GM20431 (cell line): ENCODE data around the gene FOXO6.

Source experiments
- in situ Hi-C: fragments of 300-500 bp; cut with MseI, MboI; formaldehyde crosslinking; loops from one replicate; pipeline ENCODE4 v1.15.0; 2020; ENCODE audit warnings: low sequenced_read_pairs; ENCODE audit not compliant: unreplicated experiment

Gene FOXO6

DNA sequence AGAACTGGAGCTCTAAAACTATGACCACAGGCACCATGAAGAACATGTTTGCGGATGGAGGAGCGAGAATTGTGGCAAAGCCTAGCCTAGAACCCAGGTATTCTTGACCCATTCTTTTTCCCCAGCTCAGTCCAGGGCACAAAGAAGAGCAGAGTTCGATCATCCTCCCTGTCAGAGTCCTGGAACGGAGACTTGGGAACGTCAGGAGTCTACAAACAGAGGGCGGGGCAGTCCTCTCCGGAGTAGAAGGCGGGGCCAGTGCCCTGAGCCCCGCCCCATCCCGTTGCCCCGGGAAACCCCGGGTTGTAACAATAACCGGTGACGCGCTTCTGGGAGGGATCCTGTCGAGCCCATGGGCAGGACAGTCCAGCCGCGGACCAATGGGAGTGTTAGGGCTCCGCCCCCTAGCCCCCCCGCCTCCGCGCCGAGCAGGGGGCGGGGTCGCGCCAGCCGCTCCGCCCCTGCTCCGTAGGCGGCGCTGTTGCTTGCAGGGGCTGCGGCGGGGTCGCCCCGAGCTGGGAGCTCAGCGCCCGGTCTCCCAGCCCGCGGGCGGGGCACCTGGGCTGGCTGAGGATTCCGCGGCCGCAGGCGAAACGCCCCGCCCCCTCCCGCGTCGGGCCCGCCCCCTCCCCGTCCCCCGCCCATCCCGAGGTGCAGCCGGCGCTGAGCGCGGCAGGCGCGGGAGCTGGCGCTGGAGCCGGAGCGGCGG is at the start of gene FOXO6:
Gene FOXO6, plus strand, starts transcription at position 649 of the 709 bp plus-strand sequence.
- in situ Hi-C loops, result no loop called here

DNA sequence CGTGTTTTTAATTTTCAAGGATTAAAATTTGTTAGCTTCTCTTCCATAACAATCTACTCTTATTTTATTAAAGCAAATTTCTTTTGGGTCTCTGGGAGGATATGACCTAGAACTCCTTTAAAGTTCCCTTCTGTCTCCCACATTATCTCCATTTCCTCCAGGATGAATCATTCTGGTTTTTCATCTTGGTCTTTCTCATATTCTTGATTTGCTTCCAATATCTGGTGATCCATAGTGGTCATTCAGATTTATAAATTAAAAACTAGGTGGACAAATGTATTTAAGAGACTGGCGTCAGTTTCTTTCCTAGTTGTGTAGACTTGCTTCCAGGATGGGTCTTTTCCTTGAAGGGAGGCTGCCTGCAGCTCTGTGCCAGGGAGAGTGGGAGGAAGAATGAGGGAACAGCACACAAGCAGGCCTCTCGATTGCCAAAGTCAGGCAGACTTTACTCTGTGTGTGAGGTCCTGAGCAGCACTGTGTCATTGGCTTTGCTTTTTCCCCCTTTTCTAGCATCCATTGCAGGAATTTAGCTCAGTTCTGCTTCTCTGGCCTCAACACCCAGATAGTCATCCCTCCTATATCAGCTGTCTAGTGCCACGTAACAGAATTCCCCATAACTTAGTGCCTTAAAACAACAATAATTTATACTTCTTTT is 48.1 kb upstream of the FOXO6 start:
- in situ Hi-C loops, result no loop called here

DNA sequence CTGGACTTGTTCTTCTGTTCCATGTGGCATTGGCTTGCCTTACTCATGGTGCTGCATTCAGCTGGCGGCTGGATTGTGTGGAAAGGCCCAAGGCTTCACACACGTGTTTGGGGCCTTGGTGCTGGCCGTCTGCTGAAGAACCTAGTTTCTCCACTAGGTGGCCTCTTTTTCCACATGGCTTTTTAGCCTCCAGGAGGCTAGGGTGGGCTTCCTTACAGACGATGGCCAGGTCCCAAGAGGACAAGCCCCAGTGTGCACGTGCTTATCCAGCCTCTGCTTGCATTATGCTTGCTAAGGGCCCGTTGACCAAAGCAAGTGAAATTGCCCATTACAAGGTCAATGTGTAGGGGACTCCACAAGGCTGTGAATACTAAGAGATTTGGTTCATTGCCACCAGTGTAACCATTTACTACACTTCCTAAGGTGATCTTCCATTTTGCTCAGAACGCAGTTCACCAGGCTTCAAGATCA is 47.5 kb upstream of the FOXO6 start:
- in situ Hi-C loops, result no loop called here

DNA sequence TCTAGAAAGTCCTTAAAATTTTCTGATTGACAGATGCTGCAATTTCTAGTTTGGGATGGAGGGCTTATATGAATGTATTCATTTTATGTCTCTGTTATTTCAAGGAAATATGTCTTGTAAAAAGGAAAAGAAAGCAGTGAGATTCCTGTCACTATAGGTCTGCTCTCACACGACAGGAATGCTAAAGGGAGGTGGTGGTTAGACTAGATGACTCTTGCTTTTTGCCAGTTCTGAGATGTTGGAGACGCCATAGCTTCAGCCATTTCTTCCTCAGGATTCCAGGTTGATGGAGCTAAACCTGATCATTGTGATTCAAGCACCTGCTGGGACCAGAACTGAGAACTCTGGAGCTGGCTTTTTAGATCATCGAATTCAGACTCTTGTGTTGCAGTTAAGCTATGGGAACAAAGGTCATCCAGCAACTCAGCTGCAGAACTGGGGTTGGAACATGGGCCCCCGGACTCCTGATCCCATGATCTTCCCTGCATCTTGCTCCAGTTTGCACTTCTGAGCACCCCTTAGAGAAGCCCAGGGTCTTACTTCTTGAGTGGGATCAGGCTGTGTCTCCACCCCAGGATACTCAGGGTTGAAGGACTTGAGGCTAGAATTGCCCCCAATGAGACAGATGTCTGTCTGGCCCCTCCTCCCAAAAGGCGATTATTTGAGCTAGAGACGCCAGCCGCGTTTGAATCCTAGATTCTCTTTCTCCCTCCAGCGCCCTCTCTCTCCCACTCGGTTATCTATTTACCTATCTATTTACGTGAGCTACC is 46.7 kb upstream of the FOXO6 start:
- in situ Hi-C loops, result no loop called here

DNA sequence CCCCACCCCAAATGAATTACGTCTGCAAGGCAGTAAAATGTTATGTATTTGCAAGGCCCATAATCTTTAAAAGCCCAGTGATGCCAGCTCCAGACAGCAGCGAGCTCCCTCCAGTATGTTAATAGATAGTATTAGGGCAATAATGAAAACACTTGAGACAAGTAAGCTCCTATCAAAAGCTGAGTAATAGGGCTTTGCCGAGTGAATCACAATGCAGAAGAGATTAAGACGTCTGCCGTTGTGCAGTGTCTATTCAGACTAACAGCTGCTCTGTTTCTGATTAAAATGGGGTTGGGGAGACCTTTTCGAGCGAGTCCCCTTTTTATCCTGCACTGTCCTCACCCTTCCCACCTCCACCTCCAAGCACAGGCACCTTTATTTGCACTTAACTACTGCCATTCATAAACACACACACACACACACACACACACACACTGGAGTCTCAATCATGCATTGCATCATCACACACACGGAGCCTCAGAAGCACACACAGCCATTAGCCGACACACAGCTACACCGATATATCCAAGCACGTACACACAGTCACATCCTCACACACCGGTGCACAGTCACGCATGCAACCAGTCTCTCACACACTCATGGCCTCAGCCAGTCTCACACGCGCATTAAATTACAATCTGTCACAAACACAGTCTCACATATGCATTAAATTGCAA is 46.0 kb upstream of the FOXO6 start:
- in situ Hi-C loops, result no loop called here

DNA sequence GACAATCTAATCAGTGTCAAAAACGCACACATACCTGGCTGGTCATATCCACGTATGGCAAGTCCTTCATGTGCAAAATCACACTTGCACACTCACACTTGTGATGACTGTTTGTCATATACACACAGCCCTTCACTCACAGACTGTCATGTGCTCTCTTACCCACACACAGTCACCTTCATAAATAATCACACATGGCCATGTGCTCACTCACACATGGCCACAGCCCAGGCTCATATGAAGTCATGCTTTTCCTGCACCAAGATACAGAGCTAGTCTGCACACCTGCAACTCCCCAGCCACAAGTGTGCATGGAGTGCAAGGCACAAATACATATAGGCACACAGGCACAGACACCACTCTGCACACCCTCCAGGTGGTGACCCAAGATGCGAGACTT is 45.4 kb upstream of the FOXO6 start:
- in situ Hi-C loops, result no loop called here

DNA sequence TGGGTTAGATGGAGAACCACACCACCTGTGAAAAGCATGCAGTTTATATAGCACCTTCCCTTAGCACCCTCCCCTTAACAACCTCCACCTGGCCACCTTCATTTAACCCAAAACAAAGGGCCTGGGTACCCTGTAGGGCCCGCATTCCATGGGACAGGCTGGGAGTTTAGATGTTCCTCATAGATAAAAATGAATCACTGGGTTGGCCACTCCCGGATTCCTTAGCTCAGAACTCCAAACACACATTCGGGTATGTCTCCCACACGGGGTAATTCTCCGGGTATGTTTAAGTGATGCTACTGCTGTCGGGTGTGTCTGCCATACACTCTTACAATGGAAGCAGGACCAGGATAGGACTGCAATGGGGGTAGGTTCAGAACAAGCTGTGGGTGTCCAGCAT is 43.9 kb upstream of the FOXO6 start:
- in situ Hi-C loops, result no loop called here

DNA sequence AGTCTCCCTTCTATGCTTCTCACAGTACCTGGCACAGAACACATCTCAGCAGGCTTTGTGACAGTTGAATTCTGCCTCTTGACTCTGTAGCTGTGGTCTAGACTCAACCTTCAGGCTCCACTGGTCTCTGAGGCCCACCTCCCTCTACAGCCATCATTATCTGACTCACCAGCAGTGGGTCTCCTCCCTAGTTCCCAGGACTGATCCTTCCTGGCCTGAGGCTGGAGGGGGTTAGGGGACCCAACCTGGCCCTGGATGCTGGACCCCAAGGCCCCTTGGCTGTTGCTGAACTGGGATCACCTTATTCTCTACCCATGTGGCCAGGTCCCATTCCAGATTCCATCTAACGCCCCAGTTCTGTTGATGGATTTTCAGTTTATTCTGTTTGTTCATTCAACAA is 43.1 kb upstream of the FOXO6 start:
- in situ Hi-C loops, result no loop called here

DNA sequence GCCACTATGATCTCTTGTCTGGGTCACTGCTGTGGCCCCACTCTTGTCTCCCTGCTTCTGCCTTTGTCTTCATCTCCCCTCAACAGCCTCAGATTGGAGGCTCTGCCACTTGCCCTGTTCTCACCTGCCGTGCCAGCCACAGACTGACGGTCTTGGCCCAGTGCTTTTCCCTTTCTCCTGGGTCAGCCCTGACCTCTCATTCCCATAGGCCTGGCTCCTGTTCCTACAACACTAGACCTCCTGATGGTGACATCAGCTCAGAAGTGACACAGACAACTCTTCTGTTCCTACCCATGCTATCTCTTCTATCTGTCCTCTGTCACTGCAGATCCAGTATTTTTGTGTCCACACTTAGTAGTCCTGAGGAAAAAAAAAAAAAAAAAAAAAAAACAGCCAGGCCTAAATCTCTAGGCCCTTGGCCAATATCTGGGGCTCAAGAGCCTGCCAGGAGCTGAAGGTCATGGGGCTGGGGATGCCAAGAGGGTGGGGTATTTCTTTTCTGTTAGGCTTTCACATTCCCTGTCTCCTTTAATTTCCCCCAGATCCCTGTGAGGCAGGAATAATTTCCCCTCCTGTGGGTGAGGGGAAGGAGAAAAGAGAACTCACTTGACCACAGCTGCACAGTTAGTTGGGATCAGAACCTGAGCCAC is 42.0 kb upstream of the FOXO6 start:
- in situ Hi-C loops, result no loop called here

DNA sequence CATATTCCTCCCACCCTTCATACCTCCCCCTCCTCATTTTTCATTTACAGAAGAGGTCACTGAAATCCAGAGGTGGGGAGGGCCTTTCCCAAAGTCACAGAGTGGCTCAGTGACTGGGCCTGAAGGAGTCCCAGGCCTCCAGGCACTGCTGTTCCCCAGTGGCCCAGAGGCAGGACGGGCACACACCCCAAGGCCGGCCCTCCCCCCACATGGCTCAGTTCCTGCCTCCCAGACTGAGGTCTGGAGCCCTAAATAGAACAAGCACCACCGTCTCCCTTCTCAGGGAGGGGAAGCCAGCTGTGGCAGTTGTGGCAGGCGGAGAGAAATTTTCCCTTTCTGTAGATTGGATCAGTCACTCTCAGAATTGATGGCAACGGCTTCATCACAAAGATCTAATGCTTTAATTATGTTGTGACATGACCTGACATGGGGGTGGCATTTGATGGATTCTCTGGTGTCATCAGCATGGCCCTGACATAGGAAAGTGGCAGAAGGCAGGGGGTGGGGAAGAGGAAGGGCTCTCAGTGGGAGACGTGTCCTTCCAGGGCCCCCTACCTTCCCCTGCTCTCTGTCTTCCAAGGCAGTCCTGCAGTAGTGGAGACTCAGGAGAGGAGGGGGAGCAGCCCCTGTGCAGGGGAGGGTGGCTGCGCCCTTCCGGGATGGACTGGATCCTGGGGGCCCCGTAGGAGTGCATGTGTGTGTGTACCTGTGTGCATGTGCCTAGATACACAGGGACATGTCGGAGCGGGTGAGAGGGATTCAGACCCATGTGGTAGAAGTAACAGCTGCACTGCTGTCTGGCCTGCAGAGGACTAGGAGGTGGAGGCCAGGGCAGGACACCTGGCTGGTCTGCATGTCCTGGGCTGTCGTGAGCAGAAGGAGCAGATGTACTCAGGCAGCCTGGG is 41.2 kb upstream of the FOXO6 start:
- in situ Hi-C loops, result no loop called here

DNA sequence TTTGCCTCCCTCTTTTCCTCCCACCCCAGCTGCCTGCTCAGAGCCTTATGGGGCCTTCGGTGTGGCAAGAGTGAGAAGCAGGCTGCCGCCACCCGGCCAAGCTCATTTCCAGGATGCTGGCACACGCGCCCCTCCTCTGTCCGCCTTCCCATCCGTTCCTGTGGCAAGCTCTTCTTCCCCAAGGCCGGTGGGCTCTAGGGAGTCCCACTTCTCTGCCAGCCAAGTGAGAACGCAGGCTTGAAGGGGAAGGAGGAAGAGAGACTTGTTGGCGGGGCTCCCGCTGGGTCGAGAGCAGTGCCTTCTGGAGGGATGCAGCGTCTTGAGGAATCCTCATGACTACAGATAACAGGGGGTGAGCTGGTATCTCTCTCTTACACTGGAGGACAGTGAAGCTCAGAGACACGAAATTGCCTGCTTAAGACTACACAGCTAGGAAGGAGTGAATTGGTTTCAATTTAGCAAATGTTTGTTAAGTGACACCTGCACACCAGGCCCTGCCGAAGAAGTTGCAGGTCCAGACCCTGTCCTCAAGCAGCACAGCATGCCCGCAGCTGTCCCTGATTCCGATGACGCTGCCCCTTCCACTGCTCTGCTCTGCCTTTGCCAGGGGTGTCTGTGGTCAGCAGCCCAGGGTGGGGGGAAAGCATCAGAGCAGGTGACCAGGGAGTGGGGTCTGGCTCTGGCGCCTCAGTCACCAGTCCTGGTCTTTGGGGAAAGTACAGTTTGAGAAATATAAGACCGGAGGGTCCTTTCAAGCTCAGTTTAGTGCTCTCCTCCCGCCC is 40.1 kb upstream of the FOXO6 start:
- in situ Hi-C loops, result no loop called here

DNA sequence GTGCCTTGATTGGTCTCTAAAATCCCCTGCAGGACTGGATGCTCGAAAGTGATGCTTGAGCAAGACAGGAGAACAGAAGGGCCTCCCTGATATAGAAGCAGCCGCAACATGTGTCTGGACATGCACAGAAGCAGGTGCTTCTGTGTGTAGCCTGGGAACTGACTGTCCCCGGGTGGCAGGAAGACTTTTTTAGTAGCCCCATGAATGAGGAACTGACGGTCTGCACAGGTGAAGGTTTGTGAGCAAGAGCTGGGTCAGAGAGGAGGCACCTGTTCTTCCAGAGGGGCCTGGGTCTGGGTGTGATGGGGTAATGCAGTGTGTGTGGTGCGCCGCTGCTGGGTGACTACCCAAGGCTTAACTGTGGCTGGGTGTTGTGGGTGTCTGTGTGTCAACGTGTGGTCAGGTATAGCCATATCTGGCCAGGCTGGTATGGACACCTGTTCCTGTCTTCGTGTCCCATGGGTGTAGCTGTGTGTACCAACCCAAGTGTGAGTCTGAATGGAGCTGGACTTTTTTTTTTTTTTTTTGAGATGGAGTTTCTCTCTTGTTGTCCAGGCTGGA is 39.1 kb upstream of the FOXO6 start:
- in situ Hi-C loops, result no loop called here

DNA sequence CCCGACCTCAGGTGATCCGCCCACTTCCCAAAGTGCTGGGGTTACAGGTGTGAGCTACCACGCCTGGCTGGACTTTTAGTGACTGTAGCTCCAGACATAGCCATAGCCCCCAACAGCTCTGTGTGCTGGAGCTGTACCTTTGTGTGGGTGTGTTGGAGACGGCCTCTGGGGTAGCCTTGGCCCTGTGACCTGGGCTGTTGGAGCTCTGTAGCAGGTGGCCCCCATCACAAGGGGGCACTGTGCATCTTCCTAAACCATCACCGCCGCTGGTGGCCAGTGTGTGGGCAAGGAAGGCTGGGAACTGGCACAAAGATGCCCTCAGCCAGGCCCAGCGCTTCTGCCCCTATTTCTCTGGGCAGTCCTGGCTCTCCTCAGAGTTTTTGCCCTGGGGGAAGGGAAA is 38.4 kb upstream of the FOXO6 start:
- in situ Hi-C loops, result no loop called here

DNA sequence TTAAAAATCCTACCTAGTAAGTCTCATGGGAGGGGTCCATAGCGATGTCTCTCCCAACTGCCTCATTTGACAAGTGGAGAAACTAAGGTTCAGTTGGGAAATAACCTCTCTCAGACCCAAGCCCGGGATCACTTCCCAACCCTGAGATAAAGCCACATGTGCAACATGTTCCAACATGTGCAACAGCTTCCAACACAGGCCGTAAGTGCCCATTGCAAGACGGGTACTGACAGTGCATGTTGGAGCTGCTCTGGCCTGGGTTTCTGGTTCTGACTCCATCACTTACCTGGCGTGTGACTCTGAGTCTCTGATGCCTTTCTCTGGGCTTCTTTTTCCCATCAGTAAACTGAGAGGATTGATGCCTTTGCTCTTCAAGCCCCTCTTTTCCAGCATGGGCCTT is 38.0 kb upstream of the FOXO6 start:
- in situ Hi-C loops, result no loop called here

DNA sequence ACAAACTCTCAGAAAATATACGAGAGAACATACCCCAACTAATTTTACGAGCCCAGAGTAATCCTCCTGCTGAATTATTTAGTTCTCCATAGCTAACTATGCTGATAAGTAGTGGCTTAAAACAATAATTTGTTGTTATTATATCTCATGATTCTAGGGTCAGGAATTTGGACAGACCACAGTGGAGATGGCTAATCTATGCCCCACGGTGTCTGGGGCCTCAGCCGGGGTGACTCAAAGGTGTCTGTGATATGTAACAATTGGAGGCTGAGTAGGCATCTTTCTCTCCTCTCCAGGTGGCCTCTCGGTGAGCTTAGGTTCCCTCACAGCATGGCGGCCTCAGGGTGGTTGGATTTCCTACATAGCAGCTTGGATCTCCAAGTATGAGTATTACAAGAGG is 35.4 kb upstream of the FOXO6 start:
- in situ Hi-C loops, result no loop called here

DNA sequence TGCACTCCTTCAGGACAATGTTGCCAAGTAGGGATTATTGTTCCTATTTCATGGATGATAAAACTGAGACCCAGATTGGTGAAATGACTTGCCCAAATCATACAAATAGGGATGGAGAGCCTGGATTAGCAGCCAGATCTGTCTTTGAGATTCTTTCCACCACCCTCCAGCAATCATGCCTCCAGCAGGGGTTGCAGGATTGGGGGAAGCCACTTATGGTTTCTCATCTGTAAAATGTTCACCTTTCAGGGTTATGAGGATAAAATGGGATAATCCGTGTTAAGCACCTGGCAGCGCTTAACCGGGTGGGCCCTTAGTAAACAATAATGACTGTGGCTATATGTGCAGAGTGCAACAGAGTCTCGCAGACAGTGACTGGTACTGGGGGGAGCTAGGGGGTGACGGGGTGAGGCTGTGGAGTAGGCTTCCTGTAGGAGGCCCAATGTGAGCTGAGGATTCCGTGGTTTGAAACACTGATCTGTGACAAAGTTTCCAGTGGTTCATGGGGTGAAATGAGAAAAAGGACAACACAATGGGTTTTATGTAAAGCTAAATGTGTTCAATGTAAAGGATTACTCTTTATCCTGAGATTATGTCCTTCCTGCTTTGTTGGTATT is 33.7 kb upstream of the FOXO6 start:
- in situ Hi-C loops, result no loop called here

DNA sequence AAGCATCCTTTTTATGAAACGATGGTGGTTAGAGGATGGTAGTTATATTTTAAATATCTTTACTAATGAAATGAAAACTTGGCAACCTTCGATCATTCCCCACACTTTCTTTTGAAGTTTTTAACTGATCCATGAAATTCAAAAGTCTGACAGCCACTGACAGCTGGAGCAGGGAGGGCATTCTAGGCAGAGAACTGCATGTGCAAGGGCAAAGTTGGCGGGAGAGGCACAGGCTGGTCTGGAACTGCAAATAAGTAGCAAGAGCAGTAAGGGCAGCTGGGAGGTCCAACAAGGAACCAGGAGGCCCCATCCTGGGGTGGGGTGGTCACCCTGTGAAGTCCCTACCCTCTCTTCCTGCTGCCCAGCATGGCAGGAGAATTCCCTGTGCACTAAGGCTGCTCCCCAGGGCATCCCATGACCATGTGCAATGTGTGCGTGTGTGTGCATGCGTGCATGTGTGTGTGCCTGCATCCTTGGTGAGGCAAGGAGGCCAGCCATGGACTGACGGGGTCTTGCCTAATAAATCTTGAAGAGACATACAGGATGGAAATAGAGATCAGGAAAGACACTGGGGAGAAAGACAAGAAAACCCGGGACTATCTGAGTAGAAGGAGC is 33.1 kb upstream of the FOXO6 start:
- in situ Hi-C loops, result no loop called here
